ENCODE data around the gene TAB2.

DNA sequence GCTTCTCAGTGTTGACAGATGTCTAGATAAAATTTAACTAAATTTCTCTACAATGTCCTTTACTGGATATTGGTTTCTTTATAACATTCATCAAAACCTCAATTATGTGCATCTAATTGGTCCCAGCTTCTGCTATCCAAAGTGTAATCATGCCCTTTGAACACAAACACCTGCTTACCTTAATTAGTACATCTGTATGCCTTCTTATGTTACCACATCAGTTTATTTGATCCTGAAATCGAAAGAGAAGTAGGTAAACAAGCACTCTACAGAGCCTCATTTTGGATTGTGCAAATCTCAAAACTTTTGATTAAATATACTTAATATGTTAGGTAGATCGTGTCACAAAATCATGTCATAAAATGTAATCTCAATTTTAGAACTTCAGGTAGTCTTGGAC, 36.5 kb downstream of the TAB2 start:
- TF ChIP-seq RAD21 (IDR thresholded peaks at IDR 0.05 in 1 of 2, conservative IDR thresholded peaks at IDR 0.05 in 1 of 2; ENCODE audit: low read depth in 2 of 2, low read length in 2 of 2), result no peak
- no peak for TF ChIP-seq POLR2A (IDR thresholded peaks at IDR 0.05; ENCODE audit: control extremely low read depth in 1 of 2, low read depth in 2 of 2, low read length in 2 of 2)
- no peak for TF ChIP-seq CTCF (IDR thresholded peaks at IDR 0.05; ENCODE audit: control extremely low read depth in 1 of 3, insufficient read depth in 1 of 3, low read depth in 1 of 3, low read length in 3 of 3)
- no peak for TF ChIP-seq MAFK (IDR thresholded peaks at IDR 0.05; ENCODE audit: low read depth, low read length)
- no peak for TF ChIP-seq YY1 (IDR thresholded peaks at IDR 0.05; ENCODE audit: low read depth, low read length)
- no peak for TF ChIP-seq JUND (IDR thresholded peaks at IDR 0.05; ENCODE audit: low read length)
- no peak for TF ChIP-seq SIN3A (conservative IDR thresholded peaks at IDR 0.05 in 1 of 2, IDR thresholded peaks at IDR 0.05 in 1 of 2; ENCODE audit: low read depth in 1 of 2, low read length in 2 of 2)
- TF ChIP-seq TAF1 (IDR thresholded peaks at IDR 0.05; ENCODE audit: low read depth, low read length), result no peak
- no peak for TF ChIP-seq ATF3 (IDR thresholded peaks at IDR 0.05; ENCODE audit: insufficient read depth, low read depth, low read length)
- TF ChIP-seq SP1 (IDR thresholded peaks at IDR 0.05; ENCODE audit: low read depth, low read length), result no peak
- no peak for TF ChIP-seq EZH2 (IDR thresholded peaks at IDR 0.05; ENCODE audit: low read depth, low read length, severe bottlenecking)
- no peak for TF ChIP-seq TBP (IDR thresholded peaks at IDR 0.05; ENCODE audit: low read depth, low read length)
- TF ChIP-seq NRF1 (IDR thresholded peaks at IDR 0.05; ENCODE audit: low read depth, low read length), result no peak
- TF ChIP-seq SRF (IDR thresholded peaks at IDR 0.05; ENCODE audit: low read depth, low read length), result no peak
